ENCODE data around the gene BTBD19.
"Not testable (repeated sequence)": the region's sequence is repeated elsewhere in the genome, so short reads cannot be mapped to it uniquely, and the experiment has no call there.

The BTBD19 gene

DNA sequence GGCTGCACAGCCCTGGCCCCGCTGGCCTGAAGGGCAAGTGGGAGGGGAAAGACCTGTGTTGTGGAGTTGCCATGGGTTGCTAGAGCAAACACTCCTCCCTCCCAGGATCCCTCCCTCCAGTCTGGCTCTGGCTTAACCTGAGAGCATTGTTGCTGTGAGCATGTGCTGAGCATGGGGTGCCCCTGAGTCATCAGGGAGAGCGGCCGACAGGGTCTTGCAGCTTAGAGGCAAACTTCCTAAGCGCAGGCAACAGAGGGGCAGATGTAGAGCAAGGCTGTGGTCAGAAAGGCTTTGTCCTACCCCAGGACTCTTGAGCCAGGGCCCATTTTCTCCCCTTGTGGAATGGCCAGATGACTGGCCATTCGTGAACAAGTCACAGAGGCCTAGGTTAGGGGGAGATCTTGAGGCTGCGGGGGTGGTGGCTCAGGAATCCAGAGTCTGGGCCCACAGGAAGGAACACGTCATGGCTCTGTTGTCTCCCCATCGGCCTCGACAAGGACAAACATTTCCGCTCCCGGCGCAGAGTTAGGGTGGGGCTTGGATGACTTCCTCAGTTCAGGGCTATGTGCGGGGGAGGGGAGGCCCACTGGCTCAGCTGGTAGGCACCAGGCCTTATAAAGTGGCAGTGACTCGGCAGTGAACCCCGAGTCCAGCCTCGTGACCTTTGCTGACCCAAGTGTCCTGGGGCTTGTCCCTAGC lies 810 bp upstream of the BTBD19 start:
- DNase-seq (ENCODE audit: extremely low read depth, low read depth): peak; percentile 99
- TF ChIP-seq CTCF (IDR thresholded peaks at IDR 0.05; ENCODE audit: low read depth, low read length): no peak

DNA sequence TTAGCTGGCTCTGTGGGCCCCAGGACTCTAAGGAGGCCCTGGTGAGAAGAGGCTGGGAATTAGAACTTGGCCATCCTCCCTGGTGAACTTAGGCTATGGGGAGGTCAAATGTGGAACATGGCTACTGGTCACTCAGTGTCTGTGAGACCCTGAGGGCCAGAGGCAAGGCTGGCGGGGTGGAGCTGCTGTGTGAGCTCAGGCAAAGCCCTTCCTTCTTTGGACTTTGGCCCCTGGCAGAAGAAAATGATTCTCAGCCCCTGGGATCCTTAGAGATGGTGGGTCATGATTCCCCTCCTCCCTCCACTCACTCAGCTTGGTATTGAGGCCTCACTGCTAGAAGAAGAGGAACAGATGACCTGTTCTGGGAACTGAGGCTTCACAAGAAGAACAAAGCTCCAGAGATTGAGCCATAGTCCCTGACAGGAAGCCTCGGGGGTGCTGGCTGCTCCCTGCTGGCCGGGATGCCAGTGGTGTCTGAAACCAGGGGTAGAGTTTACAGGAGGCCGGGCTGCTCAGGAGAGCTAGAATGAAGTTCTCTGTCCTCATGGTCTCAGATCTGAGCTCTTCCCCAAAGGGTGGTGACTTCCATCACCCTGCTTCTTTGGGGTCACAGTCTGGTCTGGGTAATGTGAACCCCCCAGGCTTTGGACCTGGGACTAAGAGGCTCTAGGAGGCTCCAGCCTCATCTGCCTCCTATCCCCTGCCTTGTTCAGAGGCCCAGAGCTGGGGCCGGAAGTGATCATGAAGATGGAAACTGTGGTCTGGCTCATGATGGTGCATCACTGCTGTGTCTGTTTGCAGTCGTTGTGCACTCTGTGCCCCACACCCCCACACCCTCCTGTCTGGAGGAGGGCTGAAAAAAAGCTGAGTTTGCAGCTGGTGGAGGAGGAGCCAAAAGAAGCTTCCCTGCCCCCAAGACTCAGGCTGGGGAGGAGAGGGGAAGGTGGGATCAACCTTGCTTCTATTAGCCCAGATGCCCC lies 905 bp downstream of the BTBD19 start:
- TF ChIP-seq CTCF (IDR thresholded peaks at IDR 0.05; ENCODE audit: low read depth, low read length): peak; percentile 21
- DNase-seq (ENCODE audit: extremely low read depth, low read depth): no peak

DNA sequence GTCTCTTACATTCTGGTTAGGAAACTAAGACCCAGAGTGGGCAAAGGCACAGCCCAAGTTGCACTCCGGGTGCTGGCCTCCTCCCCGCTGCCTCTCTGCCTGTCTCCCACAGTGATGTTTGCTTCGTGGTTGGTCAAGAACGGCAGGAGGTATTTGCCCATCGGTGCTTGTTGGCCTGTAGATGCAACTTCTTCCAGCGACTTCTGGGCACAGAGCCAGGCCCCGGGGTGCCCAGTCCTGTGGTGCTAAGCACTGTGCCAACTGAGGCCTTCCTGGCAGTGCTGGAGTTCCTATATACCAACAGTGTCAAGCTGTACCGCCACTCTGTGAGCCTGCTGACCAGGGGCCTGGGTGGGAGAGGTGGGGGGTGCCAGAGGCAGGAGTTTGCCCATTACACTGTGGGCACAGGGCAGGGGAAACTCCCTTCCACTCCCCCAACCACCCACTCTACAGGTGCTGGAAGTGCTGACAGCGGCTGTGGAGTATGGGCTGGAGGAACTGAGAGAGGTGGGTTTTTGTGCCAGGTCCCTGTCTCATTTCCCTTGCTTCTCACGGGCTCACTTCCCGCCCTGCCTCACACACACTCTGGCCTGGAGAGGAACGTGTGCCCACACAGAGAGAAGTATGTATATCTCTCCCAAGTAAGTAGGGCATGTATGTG lies 1.9 kb downstream of the BTBD19 start:
- DNase-seq (ENCODE audit: extremely low read depth, low read depth): no peak
- no peak for TF ChIP-seq CTCF (IDR thresholded peaks at IDR 0.05; ENCODE audit: low read depth, low read length)

GRCh38 chr1:44810762-44811105 lies 2.4 kb downstream of the BTBD19 start:
- not testable (repeated sequence) for DNase-seq (ENCODE audit: extremely low read depth, low read depth)

- TF ChIP-seq CTCF (IDR thresholded peaks at IDR 0.05; ENCODE audit: low read depth, low read length): no peak
- no peak for DNase-seq (ENCODE audit: extremely low read depth, low read depth)
These were observed 2.9 kb downstream of the BTBD19 start for GRCh38 chr1:44811234-44811633.

DNA sequence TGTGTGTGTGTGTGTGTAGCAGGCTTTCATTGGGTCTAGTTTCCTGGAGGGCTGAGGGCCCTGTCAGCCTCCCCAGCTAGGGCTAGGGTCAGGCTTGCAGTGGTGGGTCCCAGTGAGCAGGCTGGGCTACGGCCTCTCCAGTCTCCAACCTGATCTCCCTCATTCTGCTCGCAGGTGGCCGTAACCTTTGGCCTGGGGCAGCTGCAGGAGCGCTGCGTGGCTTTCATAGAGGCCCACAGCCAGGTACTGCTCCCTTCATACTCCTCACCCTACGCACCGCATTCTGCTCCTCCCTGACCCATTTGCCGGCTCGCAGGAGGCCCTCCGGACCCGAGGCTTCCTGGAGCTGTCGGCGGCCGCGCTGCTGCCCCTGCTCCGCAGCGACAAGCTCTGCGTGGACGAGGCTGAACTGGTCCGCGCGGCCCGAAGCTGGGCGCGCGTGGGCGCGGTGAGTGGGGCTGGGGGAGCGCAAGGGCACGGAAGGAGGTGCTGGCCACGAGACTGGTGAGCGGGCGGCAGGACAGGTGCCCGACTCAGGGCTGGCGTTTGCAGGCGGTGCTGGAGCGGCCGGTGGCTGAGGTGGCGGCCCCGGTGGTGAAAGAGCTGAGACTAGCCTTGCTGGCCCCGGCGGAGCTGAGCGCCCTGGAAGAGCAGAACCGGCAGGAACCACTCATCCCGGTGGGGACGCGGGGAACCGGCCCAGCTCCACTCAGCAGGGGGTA lies 4.7 kb downstream of the BTBD19 start:
- no peak for DNase-seq (ENCODE audit: extremely low read depth, low read depth)
- TF ChIP-seq CTCF (IDR thresholded peaks at IDR 0.05; ENCODE audit: low read depth, low read length): no peak

GRCh38 chr1:44815926-44816325 lies 7.6 kb downstream of the BTBD19 start:
- not testable (repeated sequence) for DNase-seq (ENCODE audit: extremely low read depth, low read depth)
